SK-N-SH treated with all-trans-retinoic acid at 6 μM for 48 hours (cell line): Measurements from ENCODE around the gene SLC39A10.

Source experiments
- ATAC-seq: fragments of 200-7000 bp; cut with Tn5 transposase; 3 replicates; pipeline ENCODE4 v1.9.1; 2020; ENCODE audit warnings: mild to moderate bottlenecking, moderate library complexity
- CREB5 ChIP-seq: fragments of 250-450 bp; sonication (Bioruptor Pico); IDR thresholded peaks from 2 replicates; pipeline ENCODE4 v1.5.1; 2020; ENCODE audit warnings: low read depth, mild to moderate bottlenecking, moderate library complexity
- CSDC2 ChIP-seq: fragments of 250-450 bp; sonication (Bioruptor Pico); IDR thresholded peaks from 2 replicates; pipeline ENCODE4 v1.5.0; 2020; ENCODE audit warnings: mild to moderate bottlenecking, moderate library complexity
- ESRRG ChIP-seq: fragments of 250-450 bp; sonication (Bioruptor Pico); IDR thresholded peaks from 2 replicates; pipeline ENCODE4 v1.6.1; 2021; ENCODE audit warnings: mild to moderate bottlenecking
- GLIS3 ChIP-seq: fragments of 250-450 bp; sonication (Bioruptor Pico); IDR thresholded peaks from 2 replicates; pipeline ENCODE4 v1.5.0; 2020; ENCODE audit warnings: mild to moderate bottlenecking, moderate library complexity
- OSR1 ChIP-seq: fragments of 250-450 bp; sonication (Bioruptor Pico); IDR thresholded peaks from 2 replicates; pipeline ENCODE4 v1.8.0; 2022; ENCODE audit warnings: moderate library complexity, mild to moderate bottlenecking, inconsistent platforms
- PATZ1 ChIP-seq: fragments of 250-450 bp; sonication (Bioruptor Pico); IDR thresholded peaks from 2 replicates; pipeline ENCODE4 v1.8.0; 2020; ENCODE audit warnings: mild to moderate bottlenecking, moderate library complexity, borderline replicate concordance
- POU6F1 ChIP-seq: fragments of 250-450 bp; sonication (Bioruptor Pico); IDR thresholded peaks from 2 replicates; pipeline ENCODE4 v1.8.0; 2021; ENCODE audit warnings: low read depth, mild to moderate bottlenecking, moderate library complexity, borderline replicate concordance
- PPARA ChIP-seq: fragments of 250-450 bp; sonication (Bioruptor Pico); IDR thresholded peaks from 2 replicates; pipeline ENCODE4 v1.5.0; 2020; ENCODE audit warnings: mild to moderate bottlenecking, borderline replicate concordance
- RARB ChIP-seq: fragments of 250-450 bp; sonication (Bioruptor Pico); IDR thresholded peaks from 2 replicates; pipeline ENCODE4 v1.8.0; 2021; ENCODE audit warnings: mild to moderate bottlenecking, moderate library complexity
- SNAI2 ChIP-seq: fragments of 250-450 bp; sonication (Bioruptor Pico); IDR thresholded peaks from 2 replicates; pipeline ENCODE4 v1.5.0; 2020; ENCODE audit warnings: mild to moderate bottlenecking, moderate library complexity
- TCF4 ChIP-seq: fragments of 250-450 bp; sonication (Bioruptor Pico); IDR thresholded peaks from 2 replicates; pipeline ENCODE4 v1.8.0; 2021; ENCODE audit warnings: mild to moderate bottlenecking, moderate library complexity, borderline replicate concordance
- TOX ChIP-seq: fragments of 250-450 bp; sonication (Bioruptor Pico); IDR thresholded peaks from 2 replicates; pipeline ENCODE4 v1.8.0; 2021; ENCODE audit warnings: mild to moderate bottlenecking, moderate library complexity, borderline replicate concordance
- ZC3H10 ChIP-seq: fragments of 250-450 bp; sonication (Bioruptor Pico); IDR thresholded peaks from 2 replicates; pipeline ENCODE4 v1.5.1; 2021; ENCODE audit warnings: mild to moderate bottlenecking, moderate library complexity
- ZFP3 ChIP-seq: fragments of 250-450 bp; sonication (Bioruptor Pico); IDR thresholded peaks from 2 replicates; pipeline ENCODE4 v1.5.0; 2020; ENCODE audit warnings: mild to moderate bottlenecking, moderate library complexity
- ZFP30 ChIP-seq: fragments of 450-650 bp; formaldehyde crosslinking; IDR thresholded peaks from 2 replicates; pipeline ENCODE4 v1.5.0; 2022; ENCODE audit warnings: mild to moderate bottlenecking, moderate library complexity
- ZNF565 ChIP-seq: fragments of 450-650 bp; formaldehyde crosslinking; conservative IDR thresholded peaks from 2 replicates; pipeline ENCODE4 v1.5.0; 2020; ENCODE audit warnings: low read depth, mild to moderate bottlenecking, moderate library complexity
- ZNF70 ChIP-seq: fragments of 450-650 bp; formaldehyde crosslinking; IDR thresholded peaks from 2 replicates; pipeline ENCODE4 v1.5.0; 2020; ENCODE audit warnings: mild to moderate bottlenecking, moderate library complexity
- ZNF8 ChIP-seq: fragments of 450-650 bp; formaldehyde crosslinking; IDR thresholded peaks from 2 replicates; pipeline ENCODE4 v1.5.0; 2020; ENCODE audit warnings: mild to moderate bottlenecking, moderate library complexity
- TF ChIP-seq, protein P1 (sequence below): fragments of 250-450 bp; sonication (Bioruptor Pico); IDR thresholded peaks from 2 replicates; pipeline ENCODE4 v1.5.0; 2020; ENCODE audit warnings: mild to moderate bottlenecking, moderate library complexity
- TF ChIP-seq, protein P2 (sequence below): fragments of 250-450 bp; sonication (Bioruptor Pico); IDR thresholded peaks from 2 replicates; pipeline ENCODE4 v1.5.1; 2021; ENCODE audit warnings: mild to moderate bottlenecking, moderate library complexity

The SLC39A10 gene

GRCh38 chr2:195659114-195659513 lies 2.1 kb downstream of the SLC39A10 start:
- TF ChIP-seq ZFP30 (CRISPR knock-in tag) (no peak), SNAI2 (no peak)
- no peak for ATAC-seq

GRCh38 chr2:195659982-195660890 lies 3.2 kb downstream of the SLC39A10 start:
- TF ChIP-seq TOX (CRISPR knock-in tag) (no peak), GLIS3 (CRISPR knock-in tag) (no peak), ZNF8 (CRISPR knock-in tag) (no peak), ESRRG (CRISPR knock-in tag) (no peak), TCF4 (no peak), PPARA (CRISPR knock-in tag) (no peak), CSDC2 (CRISPR knock-in tag) (no peak), ZC3H10 (CRISPR knock-in tag) (no peak), POU6F1 (CRISPR knock-in tag) (no peak), PATZ1 (CRISPR knock-in tag) (no peak), CREB5 (CRISPR knock-in tag) (no peak), ZFP3 (no peak), ZNF565 (CRISPR knock-in tag) (no peak), SNAI2 (no peak), OSR1 (no peak), ZFP30 (CRISPR knock-in tag) (no peak)
- TF ChIP-seq, protein P1, sequence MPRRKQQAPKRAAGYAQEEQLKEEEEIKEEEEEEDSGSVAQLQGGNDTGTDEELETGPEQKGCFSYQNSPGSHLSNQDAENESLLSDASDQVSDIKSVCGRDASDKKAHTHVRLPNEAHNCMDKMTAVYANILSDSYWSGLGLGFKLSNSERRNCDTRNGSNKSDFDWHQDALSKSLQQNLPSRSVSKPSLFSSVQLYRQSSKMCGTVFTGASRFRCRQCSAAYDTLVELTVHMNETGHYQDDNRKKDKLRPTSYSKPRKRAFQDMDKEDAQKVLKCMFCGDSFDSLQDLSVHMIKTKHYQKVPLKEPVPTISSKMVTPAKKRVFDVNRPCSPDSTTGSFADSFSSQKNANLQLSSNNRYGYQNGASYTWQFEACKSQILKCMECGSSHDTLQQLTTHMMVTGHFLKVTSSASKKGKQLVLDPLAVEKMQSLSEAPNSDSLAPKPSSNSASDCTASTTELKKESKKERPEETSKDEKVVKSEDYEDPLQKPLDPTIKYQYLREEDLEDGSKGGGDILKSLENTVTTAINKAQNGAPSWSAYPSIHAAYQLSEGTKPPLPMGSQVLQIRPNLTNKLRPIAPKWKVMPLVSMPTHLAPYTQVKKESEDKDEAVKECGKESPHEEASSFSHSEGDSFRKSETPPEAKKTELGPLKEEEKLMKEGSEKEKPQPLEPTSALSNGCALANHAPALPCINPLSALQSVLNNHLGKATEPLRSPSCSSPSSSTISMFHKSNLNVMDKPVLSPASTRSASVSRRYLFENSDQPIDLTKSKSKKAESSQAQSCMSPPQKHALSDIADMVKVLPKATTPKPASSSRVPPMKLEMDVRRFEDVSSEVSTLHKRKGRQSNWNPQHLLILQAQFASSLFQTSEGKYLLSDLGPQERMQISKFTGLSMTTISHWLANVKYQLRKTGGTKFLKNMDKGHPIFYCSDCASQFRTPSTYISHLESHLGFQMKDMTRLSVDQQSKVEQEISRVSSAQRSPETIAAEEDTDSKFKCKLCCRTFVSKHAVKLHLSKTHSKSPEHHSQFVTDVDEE: no peak
- TF ChIP-seq, protein P2, sequence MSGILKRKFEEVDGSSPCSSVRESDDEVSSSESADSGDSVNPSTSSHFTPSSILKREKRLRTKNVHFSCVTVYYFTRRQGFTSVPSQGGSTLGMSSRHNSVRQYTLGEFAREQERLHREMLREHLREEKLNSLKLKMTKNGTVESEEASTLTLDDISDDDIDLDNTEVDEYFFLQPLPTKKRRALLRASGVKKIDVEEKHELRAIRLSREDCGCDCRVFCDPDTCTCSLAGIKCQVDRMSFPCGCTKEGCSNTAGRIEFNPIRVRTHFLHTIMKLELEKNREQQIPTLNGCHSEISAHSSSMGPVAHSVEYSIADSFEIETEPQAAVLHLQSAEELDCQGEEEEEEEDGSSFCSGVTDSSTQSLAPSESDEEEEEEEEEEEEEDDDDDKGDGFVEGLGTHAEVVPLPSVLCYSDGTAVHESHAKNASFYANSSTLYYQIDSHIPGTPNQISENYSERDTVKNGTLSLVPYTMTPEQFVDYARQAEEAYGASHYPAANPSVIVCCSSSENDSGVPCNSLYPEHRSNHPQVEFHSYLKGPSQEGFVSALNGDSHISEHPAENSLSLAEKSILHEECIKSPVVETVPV (CRISPR knock-in tag): no peak
- no peak for ATAC-seq

- TF ChIP-seq ZFP3 (no peak), ZNF8 (CRISPR knock-in tag) (no peak), PATZ1 (CRISPR knock-in tag) (no peak), GLIS3 (CRISPR knock-in tag) (no peak), PPARA (CRISPR knock-in tag) (no peak), CSDC2 (CRISPR knock-in tag) (no peak), ZNF70 (CRISPR knock-in tag) (no peak), POU6F1 (CRISPR knock-in tag) (no peak), RARB (CRISPR knock-in tag) (no peak), ZFP30 (CRISPR knock-in tag) (no peak), TOX (CRISPR knock-in tag) (no peak)
- TF ChIP-seq, protein P1: no peak
- ATAC-seq: no peak
These were observed 5.1 kb downstream of the SLC39A10 start for GRCh38 chr2:195662138-195662537.
